GM18499 (cell line): Measurements from ENCODE around the gene LRFN3.
"Not testable (repeated sequence)": the region's sequence is repeated elsewhere in the genome, so short reads cannot be mapped to it uniquely, and the experiment has no call there.

Experiments
- ATAC-seq: cut with Tn5 transposase; IDR thresholded peaks from one replicate; pipeline ENCODE4 v1.9.1; 2021; ENCODE audit warnings: moderate number of reproducible peaks; ENCODE audit not compliant: insufficient read depth, unreplicated experiment

Gene LRFN3

GRCh38 chr19:35938282-35939224 lies 2.4 kb downstream of the LRFN3 start:
- ATAC-seq = no peak

GRCh38 chr19:35939307-35940077 lies 3.3 kb downstream of the LRFN3 start:
- no peak for ATAC-seq

- no peak for ATAC-seq
These were observed 4.1 kb downstream of the LRFN3 start for GRCh38 chr19:35940078-35940775.

GRCh38 chr19:35940839-35941238 lies 4.7 kb downstream of the LRFN3 start:
- ATAC-seq = no peak

GRCh38 chr19:35942235-35942634 lies 6.1 kb downstream of the LRFN3 start:
- no peak for ATAC-seq

- no peak for ATAC-seq
These were observed 7.4 kb downstream of the LRFN3 start for GRCh38 chr19:35943321-35944301.

- no peak for ATAC-seq
These were observed 8.4 kb downstream of the LRFN3 start for GRCh38 chr19:35944556-35944955.

GRCh38 chr19:35945121-35945790 lies 9.1 kb downstream of the LRFN3 start:
- no peak for ATAC-seq

- ATAC-seq = no peak
These were observed 10.0 kb downstream of the LRFN3 start for GRCh38 chr19:35946203-35946602.

- no peak for ATAC-seq
These were observed 13.0 kb downstream of the LRFN3 start for GRCh38 chr19:35949131-35949530.

- ATAC-seq = no peak
These were observed 19.9 kb downstream of the LRFN3 start for GRCh38 chr19:35955881-35956634.

- ATAC-seq = not testable (repeated sequence)
These were observed 21.2 kb downstream of the LRFN3 start for GRCh38 chr19:35957411-35957810.

GRCh38 chr19:35958660-35959039 lies 22.5 kb downstream of the LRFN3 start:
- no peak for ATAC-seq

GRCh38 chr19:35959040-35959967 lies 23.1 kb downstream of the LRFN3 start:
- ATAC-seq = no peak

- no peak for ATAC-seq
These were observed 23.8 kb downstream of the LRFN3 start for GRCh38 chr19:35959968-35960320.

GRCh38 chr19:35960432-35960972 lies 24.3 kb downstream of the LRFN3 start:
- ATAC-seq = no peak

GRCh38 chr19:35963514-35963913 lies 27.3 kb downstream of the LRFN3 start:
- ATAC-seq = no peak
